Activated T-helper 1 cell treated with anti-CD3 and anti-CD28 coated beads, Interleukin-12 subunit alpha, Interleukin-12 subunit beta, Interleukin-2, Interleukin-4 antibody, amounts not matched to agents 30 ng/mL and 10 ng/mL and 1 ng/mL, durations not matched to agents 14 hours and 24 hours and 36 hours (primary cell): Measurements from ENCODE around the gene CASP10. TPM values are rescaled to one million over a fixed set of nuclear protein-coding genes. Genes with fewer than 3 reads are reported as not detected.
A peak's percentile ranks its signal among the peaks of the same experiment; 100 is the strongest.
"Not testable (repeated sequence)": the region's sequence is repeated elsewhere in the genome, so short reads cannot be mapped to it uniquely, and the experiment has no call there.

Experiments
- DNase-seq: peaks from one replicate; pipeline ENCODE4 v3.0.0; 2021; ENCODE audit warnings: low spot score
- H3K27ac Mint-ChIP-seq: one replicate; pipeline ENCODE4 v1.8.0; 2021; ENCODE audit warnings: mild to moderate bottlenecking, mixed read lengths
- H3K27me3 Mint-ChIP-seq: one replicate; pipeline ENCODE4 v1.8.0; 2022; ENCODE audit warnings: mild to moderate bottlenecking, moderate library complexity, mixed read lengths; ENCODE audit not compliant: insufficient read depth
- H3K36me3 Mint-ChIP-seq: one replicate; pipeline ENCODE4 v1.8.0; 2021; ENCODE audit warnings: low read depth, mixed read lengths
- H3K4me1 Mint-ChIP-seq: one replicate; pipeline ENCODE4 v1.8.0; 2021; ENCODE audit warnings: low read depth, mixed read lengths
- H3K4me3 Mint-ChIP-seq: one replicate; pipeline ENCODE4 v1.8.0; 2021; ENCODE audit warnings: mild to moderate bottlenecking, moderate library complexity, mixed read lengths
- H3K9me3 Mint-ChIP-seq: one replicate; pipeline ENCODE4 v1.8.0; 2021; ENCODE audit warnings: mixed read lengths
- intact Hi-C: fragments of 100-400 bp; cut with micrococcal nuclease; formaldehyde crosslinking; loops from one replicate; pipeline ENCODE4 v1.15.1; 2024
- total RNA-seq: library from RNA; stranded (reverse); gene quantifications from 2 replicates; pipeline ENCODE4 v1.2.3, GENCODE V29; 2022

CASP10 gene
- total RNA-seq, 1 donor from 2014 or later, result 13.5 TPM

- H3K9me3 Mint-ChIP-seq, result peaks cover 11% of the 10 kb centered on the region
- no peak overlapping the region for H3K27ac Mint-ChIP-seq
- no peak overlapping the region for H3K4me3 Mint-ChIP-seq
- H3K4me1 Mint-ChIP-seq, result no peaks in the 10 kb centered on the region
- intact Hi-C loops, result no loop called here
- peaks cover 59% of the 10 kb centered on the region for H3K36me3 Mint-ChIP-seq
- no peaks in the 10 kb centered on the region for H3K27me3 Mint-ChIP-seq
- no peak for DNase-seq
These were observed 18.8 kb upstream of the CASP10 start for GRCh38 chr2:201164166-201164565.

- intact Hi-C loops, result no loop called here
- Mint-ChIP-seq H3K27ac (no peak overlapping the region), H3K27me3 (no peaks in the 10 kb centered on the region), H3K4me1 (no peaks in the 10 kb centered on the region), H3K4me3 (no peak overlapping the region), H3K9me3 (peaks cover 14% of the 10 kb centered on the region), H3K36me3 (peaks cover 41% of the 10 kb centered on the region)
- DNase-seq, result no peak
These were observed 15.4 kb upstream of the CASP10 start for GRCh38 chr2:201167546-201167945.

DNA sequence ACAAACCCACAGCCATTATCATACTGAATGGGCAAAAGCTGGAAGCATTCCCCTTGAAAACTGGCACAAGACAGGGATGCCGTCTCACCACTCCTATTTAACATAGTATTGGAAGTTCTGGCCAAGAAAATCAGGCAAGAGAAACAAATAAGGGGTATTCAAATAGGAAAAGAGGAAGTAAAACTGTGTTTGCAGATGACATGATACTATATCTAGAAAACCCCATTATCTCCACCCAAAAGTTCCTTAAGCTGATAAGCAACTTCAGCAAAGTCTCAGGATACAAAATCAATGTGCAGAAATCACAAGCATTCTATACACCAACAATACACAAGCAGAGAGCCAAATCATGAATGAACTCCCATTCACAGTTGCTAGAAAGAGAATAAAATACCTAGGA is 14.4 kb upstream of the CASP10 start:
- H3K4me3 Mint-ChIP-seq, intact Hi-C loops, DNase-seq, H3K27me3 Mint-ChIP-seq, H3K4me1 Mint-ChIP-seq: not testable (repeated sequence)
- H3K27ac Mint-ChIP-seq, result peak overlapping the region; percentile 24
- peaks cover 32% of the 10 kb centered on the region for H3K36me3 Mint-ChIP-seq
- H3K9me3 Mint-ChIP-seq, result peaks cover 14% of the 10 kb centered on the region

DNA sequence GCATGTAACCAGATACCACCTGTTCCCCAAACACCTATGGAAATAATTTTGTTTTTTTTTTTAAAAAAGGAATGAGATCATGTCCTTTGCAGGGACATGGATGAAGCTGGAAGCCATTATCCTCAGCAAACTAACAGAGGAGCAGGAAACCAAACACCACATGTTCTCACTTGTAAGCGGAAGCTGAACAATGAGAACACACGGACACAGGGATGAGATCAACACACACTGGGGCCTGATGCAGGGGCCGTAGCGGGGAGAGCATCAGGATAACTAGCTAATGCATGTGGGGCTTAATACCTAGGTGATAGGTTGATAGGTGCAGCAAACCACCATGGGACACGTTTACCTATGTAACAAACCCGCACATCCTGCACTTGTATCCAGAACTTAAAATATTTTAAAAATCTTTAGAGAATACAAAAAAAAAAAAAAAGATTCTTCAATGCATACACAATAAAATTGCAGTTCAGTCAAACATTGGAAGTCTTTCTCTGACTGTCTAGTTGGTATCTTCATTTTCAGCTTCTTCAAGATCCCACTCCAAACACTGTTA is 11.6 kb upstream of the CASP10 start:
- Mint-ChIP-seq H3K27me3 (no peaks in the 10 kb centered on the region), H3K9me3 (peaks cover 14% of the 10 kb centered on the region), H3K4me1 (no peaks in the 10 kb centered on the region), H3K27ac (peak overlapping the region; percentile 53), H3K36me3 (peaks cover 17% of the 10 kb centered on the region), H3K4me3 (no peak overlapping the region)
- intact Hi-C loops, result no loop called here
- DNase-seq, result no peak

GRCh38 chr2:201172279-201172678 is 10.7 kb upstream of the CASP10 start:
- intact Hi-C loops, result no loop called here
- Mint-ChIP-seq H3K27me3 (no peaks in the 10 kb centered on the region), H3K4me3 (no peak overlapping the region), H3K9me3 (peaks cover 14% of the 10 kb centered on the region), H3K4me1 (peaks cover 3% of the 10 kb centered on the region), H3K36me3 (peaks cover 10% of the 10 kb centered on the region), H3K27ac (no peak overlapping the region)
- DNase-seq, result no peak

DNA sequence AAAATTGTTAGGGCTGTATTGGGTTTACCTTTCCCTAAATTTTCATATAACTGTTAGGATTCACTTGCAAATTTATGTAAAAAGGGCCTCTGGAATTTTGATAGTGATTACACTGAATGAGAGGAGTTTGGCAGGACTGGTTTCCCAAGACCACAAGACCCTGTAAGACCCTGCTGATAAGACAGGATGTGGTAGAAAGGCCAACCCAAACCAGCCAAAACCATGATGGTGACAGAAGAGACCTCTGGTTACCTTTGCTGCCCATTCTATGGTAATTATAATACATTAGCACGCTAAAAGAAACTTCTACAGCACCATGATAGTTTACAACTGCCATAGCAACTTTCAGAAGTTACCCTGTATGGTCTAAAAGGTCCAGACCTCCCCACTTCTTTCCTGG is 8.3 kb upstream of the CASP10 start:
- no peak overlapping the region for H3K27ac Mint-ChIP-seq
- H3K4me1 Mint-ChIP-seq, result peaks cover 9% of the 10 kb centered on the region
- peaks cover 4% of the 10 kb centered on the region for H3K9me3 Mint-ChIP-seq
- no peak for DNase-seq
- no peak overlapping the region for H3K4me3 Mint-ChIP-seq
- H3K36me3 Mint-ChIP-seq, result no peaks in the 10 kb centered on the region
- no peaks in the 10 kb centered on the region for H3K27me3 Mint-ChIP-seq
- intact Hi-C loops, result loop anchor here (5.0 kb wide), 1 partner anchor 597 kb away; no protein-coding TSS in a partner anchor

DNA sequence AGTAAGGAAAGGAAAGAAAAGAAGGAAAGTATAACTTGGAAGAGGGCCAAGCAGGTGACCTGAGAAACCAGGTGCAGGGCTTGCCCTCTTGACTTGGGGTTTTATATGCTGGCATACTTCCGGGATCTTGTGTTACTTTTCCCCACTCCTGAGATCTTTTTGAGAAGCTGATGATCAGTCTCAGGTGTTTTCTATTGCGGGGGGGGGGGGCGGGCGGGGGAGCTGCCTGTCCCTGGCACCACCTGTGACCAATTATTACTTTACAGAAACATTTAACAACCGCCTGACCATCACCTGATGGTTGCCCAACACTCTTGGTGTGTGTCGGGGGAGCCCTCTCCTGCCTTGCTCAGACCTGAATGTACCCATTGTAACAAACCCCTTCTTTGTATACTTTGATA is 6.9 kb upstream of the CASP10 start:
- H3K9me3 Mint-ChIP-seq, result peaks cover 4% of the 10 kb centered on the region
- no peak overlapping the region for H3K27ac Mint-ChIP-seq
- H3K27me3 Mint-ChIP-seq, result no peaks in the 10 kb centered on the region
- H3K4me3 Mint-ChIP-seq, result no peak overlapping the region
- intact Hi-C loops, result loop anchor here (2.0 to 5.0 kb wide), 2 partner anchors 463 to 599 kb away; no protein-coding TSS in a partner anchor
- peaks cover 17% of the 10 kb centered on the region for H3K4me1 Mint-ChIP-seq
- DNase-seq, result no peak
- H3K36me3 Mint-ChIP-seq, result no peaks in the 10 kb centered on the region

GRCh38 chr2:201180010-201180409 is 2.9 kb upstream of the CASP10 start:
- intact Hi-C loops, result loop anchor here (5.0 to 10.0 kb wide), 2 partner anchors 602 to 1085 kb away; partner anchors contain the start of genes ALS2 and NOP58
- no peak for DNase-seq
- peaks cover 4% of the 10 kb centered on the region for H3K9me3 Mint-ChIP-seq
- peaks cover 4% of the 10 kb centered on the region for H3K27me3 Mint-ChIP-seq
- H3K4me3 Mint-ChIP-seq, result no peak overlapping the region
- peaks cover 48% of the 10 kb centered on the region for H3K4me1 Mint-ChIP-seq
- no peak overlapping the region for H3K27ac Mint-ChIP-seq
- H3K36me3 Mint-ChIP-seq, result no peaks in the 10 kb centered on the region

DNA sequence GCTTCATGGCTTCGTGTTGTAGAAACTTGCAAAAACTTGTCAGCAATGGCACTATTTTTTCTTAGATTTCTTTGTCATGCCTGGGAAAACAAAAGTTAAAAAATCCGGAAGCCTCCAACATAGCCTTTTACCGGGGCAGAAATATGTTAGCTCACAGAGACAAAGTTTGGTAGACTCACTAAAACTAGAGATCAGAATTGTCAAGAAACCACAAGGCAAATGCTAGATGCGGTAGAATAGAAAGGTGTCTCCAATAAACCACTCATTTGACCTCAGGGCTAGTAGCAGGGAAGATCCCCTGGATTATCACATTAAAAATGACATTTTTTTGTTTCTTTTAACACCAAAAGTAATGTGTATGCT is 405 bp downstream of the CASP10 start:
- Mint-ChIP-seq H3K9me3 (peaks cover 9% of the 10 kb centered on the region), H3K27ac (peak overlapping the region; percentile 90), H3K27me3 (peaks cover 4% of the 10 kb centered on the region), H3K36me3 (peaks cover 22% of the 10 kb centered on the region), H3K4me1 (peaks cover 67% of the 10 kb centered on the region), H3K4me3 (peak overlapping the region; percentile 96)
- intact Hi-C loops, result loop anchor here (1.0 to 10.0 kb wide), 7 partner anchors 29 to 1081 kb away; partner anchors contain the start of genes ALS2, NOP58, STRADB and TRAK2
- no peak for DNase-seq

DNA sequence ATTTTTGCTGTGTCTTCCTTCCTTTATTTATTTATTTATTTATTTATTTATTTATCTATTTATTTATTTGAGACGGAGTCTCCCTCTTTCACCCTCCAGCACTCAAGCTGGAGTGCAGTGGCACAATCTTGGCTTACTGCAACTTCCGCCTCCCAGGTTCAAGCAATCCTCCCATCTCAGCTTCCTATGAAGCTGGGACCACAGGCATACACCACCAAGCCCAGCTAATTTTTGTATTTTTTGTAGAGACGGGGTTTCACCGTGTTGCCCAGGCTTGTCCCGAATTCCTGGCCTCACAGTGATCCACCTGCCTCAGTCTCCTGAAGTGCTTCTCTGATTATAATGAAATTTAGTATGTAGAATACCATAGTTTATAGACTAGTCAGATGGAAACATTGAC is 894 bp downstream of the CASP10 start:
- Mint-ChIP-seq H3K36me3 (peaks cover 25% of the 10 kb centered on the region), H3K27ac (peak overlapping the region; percentile 86), H3K4me1 (peaks cover 70% of the 10 kb centered on the region), H3K9me3 (peaks cover 12% of the 10 kb centered on the region), H3K4me3 (peak overlapping the region; percentile 96)
- not testable (repeated sequence) for H3K27me3 Mint-ChIP-seq, DNase-seq
- intact Hi-C loops, result loop anchor here (1.0 to 10.0 kb wide), 8 partner anchors 10 to 1081 kb away; partner anchors contain the start of genes ALS2, NOP58, STRADB and TRAK2

GRCh38 chr2:201184248-201184647 is 1.3 kb downstream of the CASP10 start:
- DNase-seq, H3K27me3 Mint-ChIP-seq, H3K9me3 Mint-ChIP-seq: not testable (repeated sequence)
- intact Hi-C loops, result loop anchor here (1.0 to 10.0 kb wide), 3 partner anchors 10 to 1081 kb away; partner anchors contain the start of genes ALS2 and NOP58
- H3K27ac Mint-ChIP-seq, result peak overlapping the region; percentile 86
- H3K4me3 Mint-ChIP-seq, result peak overlapping the region; percentile 96
- peaks cover 70% of the 10 kb centered on the region for H3K4me1 Mint-ChIP-seq
- peaks cover 27% of the 10 kb centered on the region for H3K36me3 Mint-ChIP-seq

GRCh38 chr2:201185863-201186262 is 2.9 kb downstream of the CASP10 start:
- H3K4me1 Mint-ChIP-seq, result peaks cover 72% of the 10 kb centered on the region
- H3K36me3 Mint-ChIP-seq, result peaks cover 36% of the 10 kb centered on the region
- intact Hi-C loops, result loop anchor here (10.0 kb wide), 1 partner anchor 1079 kb away; the partner anchor contains the start of gene NOP58

DNA sequence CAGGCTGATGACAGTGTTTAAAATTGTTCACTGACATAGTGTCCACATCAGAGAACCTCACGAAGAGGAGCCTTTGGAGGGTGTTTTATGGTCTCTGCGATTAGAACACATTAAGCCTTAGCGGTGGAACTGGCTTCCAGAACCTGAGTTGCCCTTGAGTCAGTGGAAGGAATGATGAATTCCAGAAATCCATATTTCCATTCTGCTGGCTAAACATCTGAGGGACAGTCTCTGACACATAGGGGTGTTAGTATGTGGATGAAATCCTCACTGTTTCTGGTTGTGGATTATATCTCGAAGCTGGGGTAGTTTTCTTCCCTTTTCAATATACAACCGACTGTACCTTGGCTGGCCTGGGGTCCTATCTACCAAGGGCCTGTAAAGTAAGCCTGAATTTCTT is 4.0 kb downstream of the CASP10 start:
- Mint-ChIP-seq H3K36me3 (peaks cover 37% of the 10 kb centered on the region), H3K27ac (no peak overlapping the region), H3K27me3 (no peaks in the 10 kb centered on the region), H3K4me3 (no peak overlapping the region), H3K4me1 (peaks cover 79% of the 10 kb centered on the region), H3K9me3 (peaks cover 8% of the 10 kb centered on the region)
- DNase-seq, result no peak
- intact Hi-C loops, result loop anchor here (10.0 kb wide), 1 partner anchor 1078 kb away; the partner anchor contains the start of gene NOP58

More at GRCh38 chr2:201185863-201186262, 2.9 kb downstream of the CASP10 start:
- no peak for DNase-seq
- peaks cover 4% of the 10 kb centered on the region for H3K27me3 Mint-ChIP-seq
- peaks cover 8% of the 10 kb centered on the region for H3K9me3 Mint-ChIP-seq
- peak overlapping the region; percentile 96 for H3K4me3 Mint-ChIP-seq
- peak overlapping the region; percentile 86 for H3K27ac Mint-ChIP-seq
